BE2C (cell line): Measurements from ENCODE around the gene NONO. TPM values are rescaled to one million over a fixed set of nuclear protein-coding genes. Genes with fewer than 3 reads are reported as not detected.

Experiments used
- DNase-seq: peaks from one replicate; pipeline ENCODE4 v3.0.0-alpha.2; 2020
- H3K27me3 ChIP-seq: fragments of 250-450 bp; sonication (Bioruptor Pico); 2 replicates; pipeline ENCODE4 v1.5.1; 2020; ENCODE audit warnings: mild to moderate bottlenecking
- H3K36me3 ChIP-seq: fragments of 250-450 bp; sonication (Bioruptor Pico); 2 replicates; pipeline ENCODE4 v1.5.1; 2020; ENCODE audit warnings: mild to moderate bottlenecking
- H3K4me1 ChIP-seq: fragments of 250-450 bp; sonication (Bioruptor Pico); 2 replicates; pipeline ENCODE4 v1.5.1; 2020
- H3K4me3 ChIP-seq: 2 replicates; pipeline ENCODE4 v1.5.1; 2011; ENCODE audit warnings: low read depth, low read length
- H3K9me3 ChIP-seq: fragments of 250-450 bp; sonication (Bioruptor Pico); 2 replicates; pipeline ENCODE4 v1.5.1; 2020
- polyA plus RNA-seq: library from polyadenylated mRNA; unstranded; fragments of >200 nt; gene quantifications from one replicate; pipeline ENCODE4 v1.2.1, GENCODE V29; 2012; ENCODE audit warnings: low read depth, missing spikeins; ENCODE audit not compliant: insufficient read length, insufficient read depth
- TF ChIP-seq, protein P1 (sequence below): IDR thresholded peaks from 2 replicates; pipeline ENCODE4 v1.5.1; 2012; ENCODE audit warnings: mild to moderate bottlenecking, low read depth, low read length

Gene NONO
- polyA plus RNA-seq, result 522 TPM

DNA sequence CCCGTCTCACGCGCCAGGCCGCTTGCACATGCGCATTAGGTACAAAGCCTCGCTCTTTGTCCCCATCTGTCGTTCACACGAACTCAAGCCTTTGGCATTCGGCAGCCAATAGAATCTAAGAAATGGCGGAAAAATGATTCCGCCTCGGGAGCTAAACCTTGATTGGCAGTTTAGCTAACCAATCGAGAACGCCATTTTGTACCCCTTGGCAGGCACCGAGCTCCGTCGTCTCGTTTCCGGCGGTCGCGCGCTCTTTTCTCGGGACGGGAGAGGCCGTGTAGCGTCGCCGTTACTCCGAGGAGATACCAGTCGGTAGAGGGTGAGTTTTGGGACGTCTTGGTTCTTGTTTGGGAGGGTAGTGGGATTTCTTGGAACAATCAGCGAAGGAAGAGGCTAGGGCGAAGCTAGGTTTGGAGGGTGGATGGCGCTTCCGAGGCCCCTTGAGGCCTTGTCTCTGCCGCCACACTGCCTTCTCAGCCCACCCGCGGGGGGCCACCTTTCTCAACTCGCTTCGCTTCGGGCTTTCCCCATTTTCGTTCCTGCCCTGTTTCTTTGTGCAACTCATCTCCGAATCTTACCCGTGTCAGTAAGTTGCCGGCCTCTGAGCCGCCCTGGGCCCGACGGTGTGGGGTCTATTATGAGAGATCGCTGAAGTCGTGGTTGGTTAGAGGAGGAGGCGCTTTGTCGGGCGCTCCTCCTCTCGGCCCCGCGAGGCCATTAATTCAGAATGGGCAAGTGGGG, at the start of gene NONO:
TSS of gene NONO (plus strand) at position 233 of the 741 bp plus-strand sequence. CDS start 7,003 bp downstream, outside the sequence.
- Histone ChIP-seq H3K4me3 (peak within 1 kb of the TSS; percentile 88), H3K27me3 (no peaks in the 10 kb centered on the region), H3K36me3 (peaks cover 25% of the 10 kb centered on the region), H3K9me3 (no peaks in the 10 kb centered on the region), H3K4me1 (peaks cover 3% of the 10 kb centered on the region; the same call in 1 of the 2 replicates)
- TF ChIP-seq, protein P1, sequence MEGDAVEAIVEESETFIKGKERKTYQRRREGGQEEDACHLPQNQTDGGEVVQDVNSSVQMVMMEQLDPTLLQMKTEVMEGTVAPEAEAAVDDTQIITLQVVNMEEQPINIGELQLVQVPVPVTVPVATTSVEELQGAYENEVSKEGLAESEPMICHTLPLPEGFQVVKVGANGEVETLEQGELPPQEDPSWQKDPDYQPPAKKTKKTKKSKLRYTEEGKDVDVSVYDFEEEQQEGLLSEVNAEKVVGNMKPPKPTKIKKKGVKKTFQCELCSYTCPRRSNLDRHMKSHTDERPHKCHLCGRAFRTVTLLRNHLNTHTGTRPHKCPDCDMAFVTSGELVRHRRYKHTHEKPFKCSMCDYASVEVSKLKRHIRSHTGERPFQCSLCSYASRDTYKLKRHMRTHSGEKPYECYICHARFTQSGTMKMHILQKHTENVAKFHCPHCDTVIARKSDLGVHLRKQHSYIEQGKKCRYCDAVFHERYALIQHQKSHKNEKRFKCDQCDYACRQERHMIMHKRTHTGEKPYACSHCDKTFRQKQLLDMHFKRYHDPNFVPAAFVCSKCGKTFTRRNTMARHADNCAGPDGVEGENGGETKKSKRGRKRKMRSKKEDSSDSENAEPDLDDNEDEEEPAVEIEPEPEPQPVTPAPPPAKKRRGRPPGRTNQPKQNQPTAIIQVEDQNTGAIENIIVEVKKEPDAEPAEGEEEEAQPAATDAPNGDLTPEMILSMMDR, result peak; percentile 23; the same call in 1 of the 2 replicates
- DNase-seq, result peak; percentile 91

- TF ChIP-seq, protein P1, result no peak
- Histone ChIP-seq H3K4me3 (no peak overlapping the region), H3K4me1 (no peaks in the 10 kb centered on the region), H3K27me3 (no peaks in the 10 kb centered on the region), H3K9me3 (no peaks in the 10 kb centered on the region), H3K36me3 (no peaks in the 10 kb centered on the region; the same call in 1 of the 2 replicates)
- DNase-seq, result no peak
Observed at GRCh38 chrX:71235482-71235881, 48.0 kb upstream of the NONO start.

DNA sequence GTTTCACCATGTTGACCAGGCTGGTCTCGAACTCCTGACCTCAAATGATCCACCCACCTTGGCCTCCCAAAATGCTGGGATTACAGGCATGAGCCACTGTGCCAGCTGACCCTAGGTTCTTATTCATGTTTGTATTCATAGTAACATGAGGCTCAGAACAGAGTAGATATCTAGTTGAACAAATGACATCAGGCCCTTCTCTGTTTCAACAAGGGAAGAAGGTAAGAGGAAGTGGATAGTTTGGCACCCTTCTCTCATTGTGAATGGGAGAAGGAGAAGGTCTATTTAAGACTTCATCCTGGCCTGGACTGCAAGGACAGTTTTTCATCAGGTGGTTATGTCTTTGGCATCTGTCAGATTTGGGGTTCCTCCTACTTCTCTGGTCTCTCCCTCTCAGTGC, 46.6 kb upstream of the NONO start:
- Histone ChIP-seq H3K36me3 (no peaks in the 10 kb centered on the region; the same call in 1 of the 2 replicates), H3K4me3 (no peak overlapping the region), H3K4me1 (no peaks in the 10 kb centered on the region), H3K27me3 (no peaks in the 10 kb centered on the region), H3K9me3 (no peaks in the 10 kb centered on the region)
- DNase-seq, result no peak
- TF ChIP-seq, protein P1, result no peak

DNA sequence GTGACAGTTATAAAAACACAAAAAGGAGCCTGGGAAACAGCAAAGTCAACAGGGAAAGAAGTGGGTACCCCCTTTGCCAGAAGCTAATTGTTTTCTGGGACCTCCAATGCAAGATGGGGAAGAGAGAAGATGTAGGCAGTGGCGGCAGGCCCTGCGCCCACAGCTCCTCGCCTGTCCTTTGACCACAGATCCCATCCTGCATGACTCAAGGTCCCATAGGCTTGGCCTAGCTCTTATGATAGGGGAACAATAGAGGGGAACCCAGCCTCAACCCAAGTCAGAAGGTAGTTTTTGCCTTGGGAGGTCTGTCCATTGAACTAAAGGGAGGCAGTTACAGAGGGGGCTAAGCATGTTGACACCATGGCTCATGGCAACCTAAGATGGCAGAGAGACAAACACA, 43.7 kb upstream of the NONO start:
- DNase-seq, result no peak
- TF ChIP-seq, protein P1, result no peak
- Histone ChIP-seq H3K4me3 (no peak overlapping the region), H3K4me1 (no peaks in the 10 kb centered on the region), H3K9me3 (no peaks in the 10 kb centered on the region), H3K36me3 (no peaks in the 10 kb centered on the region; the same call in none of the 2 replicates), H3K27me3 (no peaks in the 10 kb centered on the region)

GRCh38 chrX:71241301-71241700, 42.1 kb upstream of the NONO start:
- DNase-seq, result no peak
- no peaks in the 10 kb centered on the region for H3K4me1 ChIP-seq
- TF ChIP-seq, protein P1, result no peak
- no peaks in the 10 kb centered on the region for H3K9me3 ChIP-seq
- H3K27me3 ChIP-seq, result no peaks in the 10 kb centered on the region
- H3K4me3 ChIP-seq, result no peak overlapping the region
- peaks cover 7% of the 10 kb centered on the region for H3K36me3 ChIP-seq
